Activated CD8-positive, alpha-beta memory T cell treated with anti-CD3 and anti-CD28 coated beads for 36 hours (primary cell): Measurements from ENCODE around the gene TTC39B. TPM values are rescaled to one million over a fixed set of nuclear protein-coding genes. Genes with fewer than 3 reads are reported as not detected.

Experiments used
- CTCF ChIA-PET: fragments of 350-600 bp; sonication (Branson Sonifier 250); formaldehyde crosslinking; loops from one replicate; lab custom pipeline; 2021; ENCODE audit warnings: antibody characterized with exemption; lab: Charles Lee
- POLR2A ChIA-PET: fragments of 350-600 bp; sonication (Branson Sonifier 250); formaldehyde crosslinking; loops from one replicate; lab custom pipeline; 2021; ENCODE audit warnings: antibody characterized with exemption; lab: Charles Lee
- total RNA-seq, 2 experiments: library from RNA; stranded (reverse); gene quantifications; one replicate each; pipeline ENCODE4 v1.2.3, GENCODE V29; 2021

Gene TTC39B
- total RNA-seq, 2 experiments from 2014 or later = 12.2 to 13.8 TPM

DNA sequence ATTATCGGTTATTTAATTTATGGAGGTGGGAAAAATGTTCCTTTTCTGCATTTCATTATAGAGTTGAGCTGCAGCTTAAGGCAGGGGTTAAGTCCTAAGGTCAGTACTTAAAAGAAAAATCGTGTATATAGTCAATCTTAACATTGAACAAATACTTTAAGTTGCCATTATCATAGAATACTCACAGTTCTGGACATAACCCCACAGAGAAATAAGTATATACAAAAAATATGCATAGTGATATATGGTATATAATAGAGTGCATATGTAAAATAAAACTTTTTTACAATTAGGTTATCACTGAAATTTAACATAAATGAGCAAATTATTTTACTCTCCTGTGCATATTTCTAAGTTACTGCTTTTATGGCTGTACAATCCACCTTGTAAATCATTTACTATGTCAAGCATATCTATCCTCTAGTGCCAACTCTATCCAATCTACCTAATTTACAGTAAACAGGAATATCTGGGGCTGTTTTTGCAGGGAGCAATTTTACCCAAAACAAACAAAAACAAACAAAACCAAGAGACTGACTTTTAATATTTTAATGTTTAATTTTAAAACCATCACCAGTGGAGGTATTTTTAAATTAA is 28.8 kb downstream of the TTC39B start:
- POLR2A ChIA-PET = no interaction called here
- CTCF ChIA-PET = interaction anchor here (0.7 kb wide), 1 partner anchor 145 kb away, joined by 4 read pairs; the partner anchor contains the start of gene SNAPC3

DNA sequence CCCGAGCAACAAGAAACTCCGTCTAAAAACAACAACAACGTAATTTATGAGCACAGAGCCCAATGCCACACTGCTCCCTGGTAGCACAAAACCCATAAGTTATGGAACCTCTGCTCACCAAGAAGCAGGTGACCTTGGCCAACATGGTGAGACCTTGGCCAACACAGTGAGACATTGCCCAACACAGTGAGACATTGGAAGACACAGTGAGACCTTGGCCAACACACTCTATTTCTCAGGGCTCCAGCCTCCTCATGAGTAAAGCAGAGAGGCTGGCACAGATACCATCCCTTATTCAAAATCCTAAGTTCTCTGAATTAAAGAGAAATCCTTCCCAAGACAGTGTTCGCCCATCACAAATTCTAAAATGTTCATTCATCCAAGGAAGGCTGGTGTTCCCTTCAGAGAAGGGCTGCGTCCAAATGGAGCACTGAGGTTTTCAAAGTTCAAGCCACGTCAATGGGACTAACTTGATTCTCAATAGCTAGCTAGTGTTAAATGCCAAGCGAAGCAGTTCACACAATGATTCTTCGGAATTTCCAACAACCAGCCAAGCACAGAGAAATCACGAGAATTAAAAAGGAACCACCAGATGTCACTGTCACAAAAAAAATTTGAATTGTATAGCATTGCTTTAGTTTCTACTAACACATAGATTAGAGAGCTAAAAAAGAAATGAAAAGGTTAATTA is 29.5 kb downstream of the TTC39B start:
- ChIA-PET POLR2A (no interaction called here), CTCF (interaction anchor here (0.7 kb wide), 1 partner anchor 146 kb away, joined by 4 read pairs; the partner anchor contains the start of gene SNAPC3)

DNA sequence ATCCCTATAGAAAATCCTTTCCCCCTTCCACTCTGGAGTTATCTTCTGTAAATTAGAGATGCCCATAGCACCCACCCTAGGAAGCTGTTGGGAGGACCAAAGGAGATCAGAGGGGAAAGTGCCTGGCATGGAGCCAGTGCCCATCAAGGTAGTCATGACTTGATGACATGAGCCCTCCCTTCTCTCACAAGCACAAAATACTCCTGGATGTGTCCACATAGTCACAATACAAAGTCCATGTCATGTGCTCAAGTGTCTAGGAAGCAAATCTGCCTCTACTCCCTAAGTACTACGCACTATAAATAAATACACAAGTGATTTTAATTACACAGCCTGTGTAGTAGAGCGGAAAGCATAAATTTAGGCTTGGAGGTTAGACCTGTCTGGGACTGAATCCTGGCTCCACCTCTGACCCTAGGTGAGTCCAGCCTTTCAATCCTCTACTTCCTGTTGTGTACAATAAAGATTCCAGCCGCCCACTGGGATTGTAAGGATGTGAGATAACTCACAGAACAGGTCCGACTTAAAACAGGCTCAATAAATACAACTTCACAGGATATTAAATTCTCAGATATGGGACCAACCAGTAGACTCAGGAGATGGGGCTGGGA is 30.6 kb downstream of the TTC39B start:
- POLR2A ChIA-PET = no interaction called here
- CTCF ChIA-PET = no interaction called here

DNA sequence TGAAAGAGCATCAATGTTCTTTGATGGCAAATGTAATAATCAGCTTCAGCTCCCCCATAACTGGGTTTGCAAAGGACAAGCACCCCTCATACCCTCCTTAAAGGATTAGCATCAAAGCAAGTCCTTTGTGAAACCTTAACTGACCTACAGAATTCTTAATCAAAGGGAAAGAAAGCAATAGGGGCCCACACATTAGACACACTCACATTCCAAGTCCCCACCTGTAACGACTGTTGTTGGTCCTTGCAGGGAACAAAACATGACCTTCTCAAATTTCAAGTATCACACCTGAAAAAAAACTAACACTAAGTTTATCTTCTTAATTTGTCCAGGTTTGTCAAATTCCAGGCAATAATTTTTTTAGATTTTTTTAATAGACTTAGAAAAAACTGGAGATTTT is 32.6 kb downstream of the TTC39B start:
- CTCF ChIA-PET = no interaction called here

DNA sequence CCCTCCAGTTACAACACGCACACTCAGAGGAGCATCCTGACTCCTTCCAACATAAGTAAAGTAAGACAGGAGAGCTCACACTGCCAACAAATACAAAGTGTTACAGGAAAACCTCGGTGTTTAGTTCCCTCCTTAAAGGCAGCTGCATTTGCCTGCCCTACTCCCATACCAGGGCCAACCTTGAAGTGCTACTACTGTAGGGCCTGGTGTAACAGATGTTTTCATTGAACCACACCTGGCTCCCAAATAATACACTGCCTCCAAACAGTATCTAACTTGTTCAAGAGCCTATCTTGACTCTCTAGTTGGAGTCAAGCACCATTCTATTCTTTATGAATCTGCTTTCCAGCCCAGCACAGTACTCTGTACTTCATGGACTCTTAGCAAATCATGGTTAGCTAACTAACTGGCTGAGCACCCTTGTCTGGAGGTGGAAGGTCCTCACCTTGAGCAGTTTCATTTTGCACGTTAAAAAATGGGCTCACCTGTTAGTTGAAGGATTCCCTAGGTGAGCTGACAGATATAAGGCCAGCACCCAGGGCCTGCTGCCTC is 34.6 kb downstream of the TTC39B start:
- CTCF ChIA-PET = interaction anchor here (0.7 kb wide), 1 partner anchor 39 kb away, joined by 3 read pairs; no protein-coding TSS in a partner anchor
- POLR2A ChIA-PET = interaction anchor here (0.6 kb wide), 1 partner anchor 222 kb away, joined by 7 read pairs; no protein-coding TSS in a partner anchor

More for the DNA sequence above, 32.6 kb downstream of the TTC39B start:
- POLR2A ChIA-PET = no interaction called here

DNA sequence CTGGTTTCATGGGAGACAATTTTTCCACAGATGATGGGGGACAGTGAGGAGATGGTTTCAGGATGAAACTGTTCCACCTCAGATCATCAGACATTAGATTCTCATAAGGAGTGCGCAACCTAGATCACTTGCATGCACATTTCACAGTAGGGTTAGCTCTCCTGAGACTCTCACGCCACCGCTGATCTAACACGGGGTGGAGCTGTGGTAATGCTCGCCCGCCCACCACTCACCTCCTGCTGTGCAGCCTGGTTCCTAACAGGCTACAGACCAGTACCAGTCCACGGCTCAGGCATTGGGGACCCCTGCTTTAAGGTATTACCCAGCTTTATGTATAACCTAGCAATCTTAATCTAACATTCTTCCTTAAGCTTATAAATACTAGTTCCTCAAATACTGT is 35.6 kb downstream of the TTC39B start:
- POLR2A ChIA-PET = no interaction called here
- CTCF ChIA-PET = interaction anchor here (1.1 kb wide), 1 partner anchor 27 kb away, joined by 3 read pairs; no protein-coding TSS in a partner anchor

DNA sequence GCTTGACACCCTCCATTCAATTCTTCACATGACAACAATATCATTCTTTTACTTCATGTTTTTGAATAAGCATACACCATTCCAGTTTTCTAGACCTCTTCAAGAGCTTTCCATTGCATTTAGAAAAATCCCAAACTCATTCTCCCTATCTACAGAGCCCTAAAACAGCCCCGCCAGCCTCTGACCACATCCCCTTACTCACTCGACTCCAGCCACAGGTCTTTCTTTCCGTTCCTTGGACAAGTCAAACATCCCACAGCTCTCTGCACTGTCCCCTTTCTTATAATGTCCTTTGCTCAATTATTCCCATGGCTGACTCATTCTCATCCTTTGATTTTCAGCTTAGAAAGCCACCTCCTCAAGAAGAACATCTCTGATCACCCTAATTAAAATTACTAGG is 38.2 kb downstream of the TTC39B start:
- CTCF ChIA-PET = no interaction called here

DNA sequence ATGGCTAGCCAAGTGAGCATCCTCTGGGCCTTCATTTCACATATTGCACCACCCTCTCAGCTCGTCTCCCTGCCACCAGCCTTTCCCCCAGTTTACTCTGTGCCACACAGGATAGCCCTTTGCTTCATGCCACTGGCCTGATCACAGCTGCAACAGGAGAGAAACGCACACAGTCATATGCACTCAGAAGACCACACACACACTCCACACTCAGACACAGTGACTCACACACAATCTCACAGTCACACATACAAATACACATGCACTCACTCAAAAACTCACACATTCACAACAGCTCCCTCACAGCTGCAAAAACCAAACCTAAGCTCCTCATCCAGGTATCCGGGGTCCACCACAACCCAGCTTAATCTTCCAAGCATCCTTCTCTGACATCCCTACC is 38.7 kb downstream of the TTC39B start:
- ChIA-PET POLR2A (no interaction called here), CTCF (no interaction called here)

More for the DNA sequence above, 38.2 kb downstream of the TTC39B start:
- POLR2A ChIA-PET = no interaction called here

DNA sequence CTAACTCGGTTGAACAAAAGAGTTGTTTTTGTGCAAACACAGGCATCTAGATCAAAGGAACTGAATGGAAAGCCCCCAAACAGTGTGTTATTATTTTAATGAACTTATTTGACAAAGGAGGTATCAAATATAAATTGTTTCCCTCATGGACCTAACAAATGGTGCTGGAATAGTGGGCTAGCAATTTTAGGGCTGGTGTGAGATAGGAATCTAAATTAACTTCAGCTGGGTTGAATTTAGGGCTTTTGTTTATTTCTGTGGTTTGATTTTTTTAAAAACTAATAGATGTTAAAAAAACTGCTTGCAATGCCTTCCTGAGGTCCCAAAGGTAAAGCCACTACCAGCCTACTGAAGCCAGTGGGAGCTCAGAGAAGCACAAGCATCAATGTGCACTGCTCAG is 42.1 kb downstream of the TTC39B start:
- ChIA-PET CTCF (no interaction called here), POLR2A (no interaction called here)

DNA sequence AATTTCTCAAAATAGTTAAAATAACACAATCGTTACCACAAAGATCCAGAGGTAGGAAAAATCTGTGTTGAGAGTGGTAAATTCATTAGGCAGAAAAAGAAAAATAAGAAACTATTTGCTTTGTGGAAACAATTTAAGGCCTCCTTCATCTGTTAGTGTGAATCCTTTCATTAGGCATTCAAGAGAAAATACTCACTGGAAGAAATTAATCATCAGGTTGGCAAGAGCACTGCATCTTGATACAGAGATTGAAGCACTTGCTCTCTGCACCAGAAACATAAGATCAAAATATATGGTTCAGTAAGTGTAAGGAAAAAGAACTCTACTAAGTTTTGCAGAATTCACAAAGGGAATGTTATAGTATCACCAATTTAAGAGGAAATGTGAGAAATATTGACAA is 44.4 kb downstream of the TTC39B start:
- POLR2A ChIA-PET = no interaction called here

DNA sequence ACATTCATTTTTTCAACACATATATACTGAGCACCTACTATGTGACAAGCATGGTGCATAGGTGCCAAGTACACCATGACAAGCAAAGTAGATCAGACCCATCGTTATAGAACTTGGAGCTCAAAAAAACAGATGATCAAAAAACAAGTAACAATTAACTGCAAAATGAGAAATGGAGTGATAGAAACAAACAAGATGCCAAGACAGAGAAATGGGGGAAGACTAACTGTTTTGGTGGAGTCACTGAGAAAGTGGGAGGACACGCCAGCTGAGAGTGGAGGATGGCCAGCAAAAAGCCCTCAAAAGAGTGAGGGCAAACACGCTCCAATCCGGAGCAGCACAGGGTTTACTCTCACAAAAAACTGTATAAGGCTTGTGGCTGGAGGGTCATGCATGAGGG is 50.6 kb downstream of the TTC39B start:
- CTCF ChIA-PET = no interaction called here
- POLR2A ChIA-PET = no interaction called here

More for the DNA sequence above, 44.4 kb downstream of the TTC39B start:
- CTCF ChIA-PET = interaction anchor here (1.9 kb wide), 1 partner anchor 161 kb away, joined by 6 read pairs; the partner anchor contains the start of gene SNAPC3

DNA sequence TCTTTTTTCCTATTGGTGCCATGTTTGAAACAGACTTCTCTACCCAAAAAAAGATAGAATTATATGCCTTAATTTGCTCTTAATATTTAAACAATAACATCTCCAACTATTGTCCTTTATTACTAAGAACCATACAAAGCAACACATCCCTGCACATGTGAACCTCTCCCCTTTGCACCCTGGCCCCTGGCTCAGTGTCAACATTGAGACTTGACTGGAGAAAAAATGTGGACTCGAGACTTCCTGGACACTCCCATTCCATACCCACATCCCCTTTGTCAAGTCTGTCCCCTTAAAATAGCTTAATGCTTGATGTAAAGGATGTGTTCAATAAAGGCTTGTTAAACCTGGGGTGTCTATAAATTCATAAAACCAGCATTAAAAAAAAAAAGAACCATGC is 53.2 kb downstream of the TTC39B start:
- POLR2A ChIA-PET = no interaction called here

DNA sequence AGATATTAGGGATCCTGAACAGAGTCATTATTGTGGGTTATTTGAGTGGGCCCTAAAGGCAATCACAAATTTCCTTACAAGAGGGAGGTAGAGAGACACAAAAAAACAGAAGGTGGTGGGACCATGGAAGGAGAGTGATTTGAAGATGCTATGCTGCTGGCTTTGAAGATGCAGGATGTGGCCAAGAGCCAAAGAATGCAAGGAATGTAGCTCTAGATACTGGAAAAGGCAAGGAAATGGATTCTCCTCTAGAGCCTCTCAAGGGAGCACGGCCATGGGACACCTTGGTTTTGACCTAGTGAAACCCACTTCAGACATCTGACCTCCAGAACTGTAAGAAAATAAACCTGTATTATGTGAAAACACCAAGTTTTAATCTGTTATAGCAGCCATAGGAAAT is 53.8 kb downstream of the TTC39B start:
- ChIA-PET POLR2A (no interaction called here), CTCF (no interaction called here)

More for the DNA sequence above, 53.2 kb downstream of the TTC39B start:
- CTCF ChIA-PET = no interaction called here

DNA sequence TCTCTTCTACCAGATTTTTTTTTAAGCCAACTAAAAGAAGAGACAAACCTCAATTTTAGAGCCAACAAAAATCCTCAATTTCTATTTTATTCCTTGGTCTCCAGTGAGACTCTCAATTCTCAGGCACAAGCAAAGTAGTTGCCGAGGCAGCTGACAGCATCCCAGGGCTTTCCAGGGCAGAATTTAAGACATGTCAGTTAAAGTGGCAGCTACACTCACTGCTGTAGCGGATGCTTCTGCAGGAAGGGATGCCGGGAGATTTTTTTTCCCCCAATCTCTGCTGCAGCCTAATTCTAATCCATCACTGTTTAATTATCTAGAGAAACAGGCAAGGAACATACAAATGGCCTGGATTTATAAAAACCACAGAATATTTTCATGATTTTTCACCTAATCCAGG is 57.0 kb downstream of the TTC39B start:
- ChIA-PET POLR2A (no interaction called here), CTCF (interaction anchor here (1.4 kb wide), 1 partner anchor 8 kb away, joined by 3 read pairs; no protein-coding TSS in a partner anchor)

DNA sequence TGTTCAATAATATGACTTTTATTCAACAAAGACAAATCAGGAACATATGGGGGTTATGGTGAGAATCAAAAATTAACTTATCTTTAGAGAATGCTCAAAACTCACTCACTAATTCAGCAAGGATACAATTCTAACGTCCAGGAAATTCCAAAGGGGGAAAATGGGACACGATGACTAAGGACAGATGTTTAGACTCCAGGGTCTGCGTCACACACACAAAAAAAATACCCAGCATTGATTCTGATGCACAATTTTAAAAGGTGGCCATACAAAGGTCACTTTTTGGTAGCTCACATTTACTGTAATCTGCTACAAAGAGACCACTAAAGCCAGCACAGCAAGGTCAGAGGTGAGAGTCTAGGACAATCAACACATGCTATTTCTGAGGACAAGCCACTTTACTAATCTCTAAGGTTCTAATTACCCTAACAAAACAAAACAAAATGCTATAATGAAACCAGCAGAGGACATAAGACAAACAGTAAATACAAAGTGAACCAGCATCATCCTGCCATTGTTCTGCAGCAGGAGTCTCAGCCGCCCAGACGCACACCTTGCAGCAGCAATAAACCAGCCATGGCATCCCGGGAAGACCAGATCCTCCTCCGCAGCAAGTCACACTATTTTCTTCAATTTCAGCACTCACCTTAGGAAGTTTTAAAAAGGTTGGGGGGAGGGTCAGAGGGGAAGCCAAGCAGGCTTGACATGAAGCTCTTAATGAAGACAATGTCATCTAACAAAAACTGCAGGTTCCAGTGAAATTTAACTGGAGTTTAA is 57.8 kb downstream of the TTC39B start:
- CTCF ChIA-PET = interaction anchor here (1.4 kb wide), 1 partner anchor 9 kb away, joined by 3 read pairs; no protein-coding TSS in a partner anchor
- POLR2A ChIA-PET = no interaction called here

DNA sequence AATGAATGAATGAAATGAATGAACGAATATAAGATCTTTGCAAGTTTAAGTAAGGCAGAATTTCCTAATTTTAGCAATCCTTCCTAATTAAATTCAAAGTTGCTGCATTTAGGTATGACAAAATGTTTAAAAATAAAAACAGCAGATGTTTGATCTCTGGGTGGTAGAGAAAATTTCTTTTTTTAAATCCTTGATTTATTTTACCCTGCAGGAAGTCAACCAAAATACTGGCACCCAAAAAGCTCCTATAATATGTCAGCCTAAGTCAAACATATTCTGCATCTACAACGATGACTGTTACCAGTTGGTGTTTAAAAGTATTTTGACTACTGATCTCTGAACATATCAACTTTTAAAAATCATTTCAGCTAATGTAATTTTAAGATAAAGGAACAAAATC is 58.4 kb downstream of the TTC39B start:
- ChIA-PET CTCF (interaction anchor here (1.4 kb wide), 1 partner anchor 10 kb away, joined by 3 read pairs; no protein-coding TSS in a partner anchor), POLR2A (no interaction called here)

DNA sequence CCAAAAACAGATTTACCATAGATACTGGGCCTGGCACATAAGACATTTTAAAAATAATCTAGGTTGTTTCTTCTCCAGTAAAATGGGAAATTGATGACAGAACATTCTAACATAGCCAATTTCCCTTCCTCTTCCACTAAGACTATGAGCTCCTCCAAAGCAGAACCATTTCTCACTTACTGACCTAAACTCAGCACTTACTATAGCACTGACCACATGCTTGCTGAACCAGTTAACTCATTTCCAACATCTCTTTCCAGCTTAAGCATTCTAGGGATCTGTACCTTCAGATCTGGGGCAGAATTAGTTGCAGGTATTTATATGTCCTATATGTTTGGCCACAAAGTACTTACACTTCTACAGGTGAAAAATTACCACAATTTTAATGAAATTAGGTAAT is 58.9 kb downstream of the TTC39B start:
- ChIA-PET POLR2A (no interaction called here), CTCF (interaction anchor here (0.6 kb wide), 1 partner anchor 178 kb away, joined by 3 read pairs; no protein-coding TSS in a partner anchor)

DNA sequence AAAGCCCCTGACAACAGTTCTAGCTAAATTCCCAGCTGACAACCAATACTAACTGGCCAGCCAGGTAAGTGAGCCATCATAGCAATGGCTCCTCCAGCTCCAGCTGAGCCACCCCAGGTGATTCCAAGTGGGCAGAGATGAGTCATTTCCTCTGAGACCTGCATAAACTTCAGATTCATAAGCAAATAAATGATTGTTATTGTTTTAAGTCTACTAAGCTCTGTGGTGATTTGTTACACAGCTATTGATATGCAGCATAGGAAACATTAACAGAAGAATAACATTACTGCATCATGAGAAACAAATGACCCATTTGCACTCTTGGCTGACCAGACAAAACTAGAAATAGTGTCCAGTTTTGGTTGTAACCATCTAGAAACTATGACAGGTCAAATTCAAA is 60.3 kb downstream of the TTC39B start:
- POLR2A ChIA-PET = no interaction called here
- CTCF ChIA-PET = no interaction called here

DNA sequence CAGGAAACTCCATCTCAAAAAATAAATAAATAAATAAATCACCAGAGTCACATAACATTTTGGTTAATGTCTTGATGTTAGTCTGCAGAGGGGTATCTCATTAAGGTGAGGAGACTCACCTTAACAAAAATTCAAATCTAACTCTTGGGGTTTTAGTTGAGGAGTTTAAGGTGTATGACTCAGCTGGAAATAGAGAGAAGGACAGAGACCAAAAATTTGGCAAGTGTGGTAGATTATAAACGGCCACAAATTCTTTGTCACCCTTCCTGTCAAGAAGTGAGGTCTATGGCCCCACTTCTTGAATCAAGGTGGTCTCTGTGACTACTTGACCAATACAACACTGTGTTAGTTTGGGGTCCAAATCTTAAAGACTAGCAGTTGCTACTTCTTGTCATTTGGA is 60.8 kb downstream of the TTC39B start:
- ChIA-PET POLR2A (no interaction called here), CTCF (no interaction called here)
